Heart left ventricle (tissue), 16 donors: ENCODE data around the gene SPZ1. TPM values are rescaled to one million over a fixed set of nuclear protein-coding genes. Genes with fewer than 3 reads are reported as not detected.

ENCODE experiments used
- ATAC-seq, 4 donors: fragments of 200-7000 bp; cut with Tn5 transposase; one replicate each; pipeline ENCODE4 v1.9.1; 2020 to 2022; ENCODE audit warnings: moderate library complexity in 4 of 4, mild to moderate bottlenecking in 3 of 4, moderate number of reproducible peaks in 1 of 4
- DNase-seq, 5 donors: peaks; one replicate each; pipeline ENCODE4 v3.0.0-alpha.2; 2020
- H3K27ac ChIP-seq, 12 donors: fragments of 200-600 bp; sonication (generic) in 4 of 12; one replicate each; pipeline versions ENCODE4 v1.5.0 to v1.8.0; 2016 to 2022; ENCODE audit warnings: mild to moderate bottlenecking in 2 of 12
- H3K27me3 ChIP-seq, 9 donors: fragments of 200-600 bp; sonication (generic) in 2 of 9; one replicate each; pipeline versions ENCODE4 v1.5.1 to v1.8.0; 2016 to 2022; ENCODE audit warnings: mild to moderate bottlenecking in 3 of 9
- H3K36me3 ChIP-seq, 9 donors: fragments of 200-600 bp; sonication (generic) in 2 of 9; one replicate each; pipeline versions ENCODE4 v1.5.0 to v1.8.0; 2018 to 2022; ENCODE audit warnings: mild to moderate bottlenecking in 2 of 9
- H3K4me1 ChIP-seq, 12 donors: fragments of 200-600 bp; sonication (generic) in 4 of 12; one replicate each; pipeline versions ENCODE4 v1.5.0 to v1.8.0; 2016 to 2022; ENCODE audit warnings: mild to moderate bottlenecking in 3 of 12
- H3K4me3 ChIP-seq, 12 donors: fragments of 200-600 bp; sonication (generic) in 4 of 12; one replicate each; pipeline versions ENCODE4 v1.5.0 to v1.8.0; 2017 to 2022; ENCODE audit warnings: mild to moderate bottlenecking in 9 of 12, moderate library complexity in 4 of 12
- H3K9me3 ChIP-seq, 12 donors: fragments of 200-600 bp; sonication (generic) in 4 of 12; one replicate each; pipeline versions ENCODE4 v1.5.0 to v1.8.0; 2016 to 2022; ENCODE audit warnings: mild to moderate bottlenecking in 1 of 12
- POLR2A ChIP-seq, 2 donors: fragments of 450-650 bp; IDR thresholded peaks; one replicate each; pipeline ENCODE4 v1.6.1; 2017; ENCODE audit warnings: antibody characterized with exemption in 2 of 2, mild to moderate bottlenecking in 2 of 2, moderate library complexity in 2 of 2
- WGBS, 4 donors: extraction: QIAGEN DNeasy Blood & Tissue Kit in 2 of 4; methylation state at CpG; one replicate each; pipeline versions ENCODE4 v1.1.5 to v1.1.7; 2013 to 2018; 5-methylcytosine and 5-hydroxymethylcytosine counted together
- intact Hi-C, 10 donors: fragments of 100-400 bp; cut with DNase I; formaldehyde crosslinking; loops; one replicate each; pipeline versions ENCODE4 v1.11.1 to v1.14.2; 2022
- polyA plus RNA-seq, 2 donors: library from polyadenylated mRNA; stranded (reverse); fragments of 200-250 nt; gene quantifications; one replicate each; pipeline ENCODE4 v1.2.3, GENCODE V29; 2013
- total RNA-seq, 9 donors: library from RNA; depleted of rRNA in 2 of 9; stranded (reverse); fragments of >200 nt in 2 of 9; fragmentation: NEBNext Ultra II Directional in 3 of 9; extraction: Animal tissue kit (Norgen Biotek cat#: 25700) in 3 of 9; gene quantifications; one replicate each; pipeline versions ENCODE4 v1.1.0 to v1.2.4, GENCODE V29; 2016 to 2023
- TF ChIP-seq, protein P1 (sequence below), 12 donors: fragments of 200-600 bp; sonication (generic) in 4 of 12; IDR thresholded peaks; one replicate each; pipeline versions ENCODE4 v1.5.0 to v1.8.0; 2018 to 2022; ENCODE audit warnings: antibody characterized with exemption in 12 of 12, mild to moderate bottlenecking in 5 of 12
- donor health status: ischemic (EF 13 %, LVEDD 7.1; RV severe dilation, severe dysfunction).
- donor health status: healthy with polysubstance abuse.
- donor health status: DM: no; HTN: yes; CAD: no.
- donor health status: DM: no; HTN: no; CAD: no.
- donor health status: ischemic (EF 25% LVEDD 6.9; RV normal size, moderate dysfunction).
- donor health status: ischemic (EF 25% LVEDD 5.7; RV mildly dilated, moderate dysfunction).
- donor health status: healthy.
- donor health status: DM: yes; HTN: yes; CAD: no.
- donor health status: ischemic (EF 35%, LVEDD 5.7; RV mildly dilated, moderate dysfunction).
- donor health status: nonischemic (EF 11% LVEDD 7.7; RV severe dilation, severe dysfunction).
- donor health status: DM: yes; HTN: yes; CAD: no.
- donor health status: PGD.
- donor health status: ischemic (EF 29% LVEDD 5.4; RV normal size, mild dysfunction).
- donor health status: nonischemic (EF 23%, LVEDD 6.1; RV moderate dilation, normal function).

SPZ1 gene
- total and polyA plus RNA-seq, 11 donors = not detected

DNA sequence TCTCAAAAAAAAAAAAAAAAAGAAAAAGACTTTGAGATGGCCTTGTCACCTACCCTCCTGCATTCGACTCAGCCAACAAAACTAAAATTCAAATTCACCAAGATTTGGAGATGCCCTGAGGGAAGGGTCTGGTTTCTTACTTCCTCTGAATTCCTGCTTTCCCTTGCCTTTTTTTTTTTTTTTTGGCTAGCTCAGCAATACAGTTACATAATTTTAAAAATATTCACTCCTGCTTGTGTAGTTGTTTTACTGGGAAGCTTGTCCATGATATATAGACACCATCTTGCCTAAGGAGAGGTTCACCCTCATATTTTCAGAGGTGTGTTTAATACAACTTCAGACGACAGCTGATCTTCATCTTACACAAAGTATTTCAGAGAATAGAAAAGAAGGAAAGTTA is 42.6 kb upstream of the SPZ1 start:
- no peak for ATAC-seq
- intact Hi-C loops = loop anchor here in 4 of 10 donors (5.0 to 10.0 kb wide), 3 partner anchors 180 to 185 kb away; no protein-coding TSS in a partner anchor
- WGBS, 4 donors = 52 to 70% (median 62%) methylated on average over 2 of the region's 2 CpGs

DNA sequence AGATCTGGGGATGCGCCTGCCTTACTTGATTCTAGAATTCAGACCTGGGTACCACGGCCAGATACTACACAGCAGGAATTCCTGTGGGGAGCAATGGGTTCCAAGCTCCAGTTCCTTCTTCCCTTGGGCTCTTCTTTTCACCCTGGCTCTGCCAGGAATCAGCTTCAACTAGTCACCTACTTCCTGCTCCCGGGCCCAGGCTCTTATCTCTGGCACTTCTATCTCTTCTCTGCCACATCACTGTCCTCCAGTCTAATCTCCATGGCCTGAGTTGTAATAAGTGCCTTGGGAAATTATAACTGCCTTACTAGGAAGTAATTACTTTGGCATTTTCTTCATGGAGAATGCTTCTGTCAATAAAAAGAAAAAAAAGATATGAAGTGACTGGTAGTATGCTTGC is 37.7 kb upstream of the SPZ1 start:
- no peak for ATAC-seq
- no peak for DNase-seq
- Histone ChIP-seq H3K36me3 (no peaks in the 10 kb centered on the region), H3K27ac (no peak overlapping the region), H3K27me3 (no peaks in the 10 kb centered on the region), H3K4me1 (peaks cover 0 to 4% (median 0%) of the 10 kb centered on the region in 12 donors), H3K4me3 (no peak overlapping the region), H3K9me3 (no peaks in the 10 kb centered on the region)
- no peak for TF ChIP-seq POLR2A (IDR thresholded peaks at IDR 0.05)
- TF ChIP-seq, protein P1, sequence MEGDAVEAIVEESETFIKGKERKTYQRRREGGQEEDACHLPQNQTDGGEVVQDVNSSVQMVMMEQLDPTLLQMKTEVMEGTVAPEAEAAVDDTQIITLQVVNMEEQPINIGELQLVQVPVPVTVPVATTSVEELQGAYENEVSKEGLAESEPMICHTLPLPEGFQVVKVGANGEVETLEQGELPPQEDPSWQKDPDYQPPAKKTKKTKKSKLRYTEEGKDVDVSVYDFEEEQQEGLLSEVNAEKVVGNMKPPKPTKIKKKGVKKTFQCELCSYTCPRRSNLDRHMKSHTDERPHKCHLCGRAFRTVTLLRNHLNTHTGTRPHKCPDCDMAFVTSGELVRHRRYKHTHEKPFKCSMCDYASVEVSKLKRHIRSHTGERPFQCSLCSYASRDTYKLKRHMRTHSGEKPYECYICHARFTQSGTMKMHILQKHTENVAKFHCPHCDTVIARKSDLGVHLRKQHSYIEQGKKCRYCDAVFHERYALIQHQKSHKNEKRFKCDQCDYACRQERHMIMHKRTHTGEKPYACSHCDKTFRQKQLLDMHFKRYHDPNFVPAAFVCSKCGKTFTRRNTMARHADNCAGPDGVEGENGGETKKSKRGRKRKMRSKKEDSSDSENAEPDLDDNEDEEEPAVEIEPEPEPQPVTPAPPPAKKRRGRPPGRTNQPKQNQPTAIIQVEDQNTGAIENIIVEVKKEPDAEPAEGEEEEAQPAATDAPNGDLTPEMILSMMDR (IDR thresholded peaks at IDR 0.05) = no peak
- intact Hi-C loops = no loop called here
- 55 to 60% (median 57%) methylated on average over 3 of the region's 3 CpGs for WGBS, 4 donors

More for the DNA sequence above, 42.6 kb upstream of the SPZ1 start:
- no peak overlapping the region for H3K27ac ChIP-seq
- H3K9me3 ChIP-seq = no peaks in the 10 kb centered on the region
- H3K4me3 ChIP-seq = no peak overlapping the region
- H3K4me1 ChIP-seq = peaks cover 0 to 4% (median 0%) of the 10 kb centered on the region in 12 donors
- H3K27me3 ChIP-seq = no peaks in the 10 kb centered on the region
- DNase-seq = no peak
- no peaks in the 10 kb centered on the region for H3K36me3 ChIP-seq
- TF ChIP-seq POLR2A (IDR thresholded peaks at IDR 0.05) = no peak
- TF ChIP-seq, protein P1 (IDR thresholded peaks at IDR 0.05) = no peak

- Histone ChIP-seq H3K27me3 (no peaks in the 10 kb centered on the region), H3K4me3 (no peak overlapping the region), H3K9me3 (no peaks in the 10 kb centered on the region), H3K4me1 (peaks cover 0 to 4% (median 0%) of the 10 kb centered on the region in 12 donors), H3K36me3 (no peaks in the 10 kb centered on the region), H3K27ac (no peak overlapping the region)
- 46 to 70% (median 63%) methylated on average over 1 of the region's 1 CpG for WGBS, 4 donors
- DNase-seq (no peak), ATAC-seq (no peak)
- intact Hi-C loops = no loop called here
- no peak for TF ChIP-seq POLR2A (IDR thresholded peaks at IDR 0.05)
- TF ChIP-seq, protein P1 (IDR thresholded peaks at IDR 0.05) = no peak
These were observed 36.4 kb upstream of the SPZ1 start for GRCh38 chr5:80283360-80283759.

GRCh38 chr5:80284720-80285119 is 35.1 kb upstream of the SPZ1 start:
- no peaks in the 10 kb centered on the region for H3K27me3 ChIP-seq
- TF ChIP-seq, protein P1 (IDR thresholded peaks at IDR 0.05) = no peak
- TF ChIP-seq POLR2A (IDR thresholded peaks at IDR 0.05) = no peak
- intact Hi-C loops = no loop called here
- H3K4me1 ChIP-seq = peaks cover 0 to 4% (median 0%) of the 10 kb centered on the region in 12 donors
- H3K4me3 ChIP-seq = no peak overlapping the region
- ATAC-seq (no peak), DNase-seq (no peak)
- 53 to 72% (median 67%) methylated on average over 2 of the region's 2 CpGs for WGBS, 4 donors
- H3K36me3 ChIP-seq = no peaks in the 10 kb centered on the region
- no peaks in the 10 kb centered on the region for H3K9me3 ChIP-seq
- no peak overlapping the region for H3K27ac ChIP-seq
